ENCODE data around the gene TAS2R20.

Gene TAS2R20

GRCh38 chr12:10957741-10958140 is 40.4 kb downstream of the TAS2R20 start:
- peak; percentile 76 for DNase-seq

GRCh38 chr12:10956085-10956484 is 42.0 kb downstream of the TAS2R20 start:
- DNase-seq: no peak

GRCh38 chr12:10952645-10953044 is 45.5 kb downstream of the TAS2R20 start:
- no peak for DNase-seq
